Regular cardiac myocyte (primary cell): Measurements from ENCODE around the gene NAALADL1. TPM values are rescaled to one million over a fixed set of nuclear protein-coding genes. Genes with fewer than 3 reads are reported as not detected.

ENCODE experiments used
- total RNA-seq: library from RNA; depleted of rRNA; stranded (reverse); fragments of >200 nt; gene quantifications from 2 replicates; pipeline ENCODE4 v1.2.3, GENCODE V29; 2014

Gene NAALADL1
- total RNA-seq, result 16.9 and 21.4 TPM in 2 replicates

GRCh38 chr11:65058419-65059054, at the start of gene NAALADL1:
TSS of gene NAALADL1 (minus strand) at chr11:65058553. CDS start at chr11:65058521, 32 bp downstream.

GRCh38 chr11:65095974-65096806, 37.8 kb upstream of the NAALADL1 start, which contains the start of gene VPS51:
TSS of gene VPS51 (plus strand) at chr11:65096214. CDS start at chr11:65096251, 37 bp downstream.

GRCh38 chr11:65083834-65084597, 25.7 kb upstream of the NAALADL1 start, which contains the start of the genes CDCA5 and ZFPL1:
TSS of gene CDCA5 (minus strand) at chr11:65084040. CDS start at chr11:65083978, 62 bp downstream.
TSS of gene ZFPL1 (plus strand) at chr11:65084222. CDS start at chr11:65084699, 477 bp downstream.

GRCh38 chr11:65040847-65041622, 17.3 kb downstream of the NAALADL1 start, which contains the start of gene SAC3D1:
TSS of gene SAC3D1 (plus strand) at chr11:65041210. CDS start at chr11:65041293, 83 bp downstream.

GRCh38 chr11:65027213-65028067, 30.9 kb downstream of the NAALADL1 start, which contains the start of gene SNX15:
TSS of gene SNX15 (plus strand) at chr11:65027439. CDS start at chr11:65027538, 99 bp downstream.

GRCh38 chr11:65013888-65014725, 44.2 kb downstream of the NAALADL1 start, which contains the start of gene ARL2:
TSS of gene ARL2 (plus strand) at chr11:65014160. CDS start at chr11:65014208, 48 bp downstream.

GRCh38 chr11:64996710-64997380, 61.5 kb downstream of the NAALADL1 start, which contains the start of gene BATF2:
TSS of gene BATF2 (minus strand) at chr11:64996971. CDS start at chr11:64996914, 57 bp downstream.

Other genes starting within 250 kb of the NAALADL1 start
- gene MEN1, start 248.0 kb downstream of the NAALADL1 start, total RNA-seq, result 9.9 and 14.6 TPM in 2 replicates
- 0.19 and 1.1 TPM in 2 replicates for gene CDC42BPG, start 213.9 kb downstream of the NAALADL1 start, total RNA-seq
- 75.0 and 126 TPM in 2 replicates for gene EHD1, start 179.9 kb downstream of the NAALADL1 start, total RNA-seq
- gene ATG2A, start 141.3 kb downstream of the NAALADL1 start, total RNA-seq, result 10.9 and 19.7 TPM in 2 replicates
- gene PPP2R5B, start 133.9 kb downstream of the NAALADL1 start, total RNA-seq, result 12.7 and 30.4 TPM in 2 replicates
- not detected in 2 replicates for gene GPHA2, start 122.7 kb downstream of the NAALADL1 start, total RNA-seq
- not detected in 2 replicates for gene MAJIN, start 86.4 kb downstream of the NAALADL1 start, total RNA-seq
- 0.28 and 0.77 TPM in 2 replicates for gene BATF2, start 61.6 kb downstream of the NAALADL1 start, total RNA-seq
- gene ARL2, start 44.4 kb downstream of the NAALADL1 start, total RNA-seq, result 58.5 and 94.1 TPM in 2 replicates
- gene SNX15, start 31.1 kb downstream of the NAALADL1 start, total RNA-seq, result 7.9 and 8.4 TPM in 2 replicates
- 8.2 and 18.6 TPM in 2 replicates for gene SAC3D1, start 17.3 kb downstream of the NAALADL1 start, total RNA-seq
- gene CDCA5, start 25.5 kb upstream of the NAALADL1 start, total RNA-seq, result 1.1 and 13.4 TPM in 2 replicates
- 23.4 and 36.8 TPM in 2 replicates for gene ZFPL1, start 25.7 kb upstream of the NAALADL1 start, total RNA-seq
- gene VPS51, start 37.7 kb upstream of the NAALADL1 start, total RNA-seq, result 120 and 121 TPM in 2 replicates
- 8.6 and 14.7 TPM in 2 replicates for gene TM7SF2, start 53.3 kb upstream of the NAALADL1 start, total RNA-seq
- 8.2 and 14.8 TPM in 2 replicates for gene ZNHIT2, start 59.1 kb upstream of the NAALADL1 start, total RNA-seq
- gene FAU, start 63.6 kb upstream of the NAALADL1 start, total RNA-seq, result 204 and 252 TPM in 2 replicates
- gene MRPL49, start 63.8 kb upstream of the NAALADL1 start, total RNA-seq, result 52.9 and 54.7 TPM in 2 replicates
- 12.4 and 15.1 TPM in 2 replicates for gene SYVN1, start 76.0 kb upstream of the NAALADL1 start, total RNA-seq
- gene SPDYC, start 111.7 kb upstream of the NAALADL1 start, total RNA-seq, result not detected in 2 replicates
- gene CAPN1, start 123.4 kb upstream of the NAALADL1 start, total RNA-seq, result 61.7 and 142 TPM in 2 replicates
- gene POLA2, start 203.4 kb upstream of the NAALADL1 start, total RNA-seq, result 4.5 and 16.9 TPM in 2 replicates